Panc1 (cell line): Measurements from ENCODE around the gene ZNF584. TPM values are rescaled to one million over a fixed set of nuclear protein-coding genes. Genes with fewer than 3 reads are reported as not detected.

ENCODE experiments used
- ATAC-seq: fragments of 200-7000 bp; cut with Tn5 transposase; 2 replicates; pipeline ENCODE4 v1.9.1; 2020; ENCODE audit warnings: mild to moderate bottlenecking, moderate library complexity
- BruUV-seq: library from RNA; stranded (reverse); fragments of 400-500 nt; replicated peaks from 2 replicates; lab custom pipeline; 2021; lab: Mats Ljungman, UMichigan
- CTCF ChIA-PET: fragments of 300-600 bp; sonication (Branson Sonifier 250); formaldehyde crosslinking; loops from one replicate; lab custom pipeline; 2022; ENCODE audit warnings: antibody characterized with exemption; lab: Charles Lee
- POLR2A ChIA-PET: fragments of 300-600 bp; sonication (Branson Sonifier 250); formaldehyde crosslinking; loops from one replicate; lab custom pipeline; 2022; ENCODE audit warnings: antibody characterized with exemption; lab: Charles Lee
- DNase-seq: peaks from one replicate; pipeline ENCODE4 v3.0.0-alpha.2; 2010; ENCODE audit warnings: low read depth, low spot score
- H3K27ac ChIP-seq: 2 replicates; pipeline ENCODE4 v1.5.1; 2011; ENCODE audit warnings: mild to moderate bottlenecking, low read length, inconsistent platforms
- H3K27me3 ChIP-seq: fragments of 200-500 bp; sonication (Bioruptor generic); 2 replicates; pipeline ENCODE4 v1.6.0; 2014; ENCODE audit warnings: low read length, inconsistent platforms; ENCODE audit not compliant: control insufficient read depth, insufficient read depth
- H3K36me3 ChIP-seq: fragments of 200-500 bp; sonication (Bioruptor generic); 2 replicates; pipeline ENCODE4 v1.5.1; 2014; ENCODE audit warnings: inconsistent platforms, mild to moderate bottlenecking, low read length, moderate library complexity; ENCODE audit not compliant: control insufficient read depth, insufficient read depth
- H3K4me1 ChIP-seq: 2 replicates; pipeline ENCODE4 v1.5.1; 2011; ENCODE audit warnings: inconsistent platforms, mild to moderate bottlenecking, low read length, moderate library complexity; ENCODE audit not compliant: control insufficient read depth, insufficient read depth
- H3K4me3 ChIP-seq, 2 experiments: 2 replicates each; pipeline ENCODE4 v1.5.1; 2011 to 2012; ENCODE audit warnings: low read depth in 2 of 2, low read length in 2 of 2, mild to moderate bottlenecking in 2 of 2, inconsistent platforms in 1 of 2, moderate library complexity in 1 of 2
- H3K9me3 ChIP-seq: fragments of 200-500 bp; sonication (Bioruptor generic); 2 replicates; pipeline ENCODE4 v1.5.1; 2014; ENCODE audit warnings: low read depth, mild to moderate bottlenecking, inconsistent platforms, low read length, moderate library complexity; ENCODE audit not compliant: control insufficient read depth, insufficient read depth
- CTCF ChIP-seq: fragments of 450-650 bp; IDR thresholded peaks from 2 replicates; pipeline ENCODE4 v1.5.1; 2017; ENCODE audit warnings: mild to moderate bottlenecking
- POLR2AphosphoS5 ChIP-seq: IDR thresholded peaks from 2 replicates; pipeline ENCODE4 v1.6.1; 2012; ENCODE audit warnings: mild to moderate bottlenecking, low read depth, low read length, moderate library complexity
- REST ChIP-seq, 2 experiments: IDR thresholded peaks; 2 replicates each; pipeline ENCODE4 v1.6.1; 2011 to 2012; ENCODE audit warnings: low read depth in 2 of 2, control low read depth in 1 of 2, low read length in 1 of 2, mild to moderate bottlenecking in 1 of 2, moderate library complexity in 1 of 2; ENCODE audit not compliant: insufficient read depth in 1 of 2
- SIN3A ChIP-seq: IDR thresholded peaks from 2 replicates; pipeline ENCODE4 v1.6.1; 2012; ENCODE audit warnings: low read depth, mild to moderate bottlenecking, low read length, moderate library complexity, borderline replicate concordance; ENCODE audit not compliant: insufficient read depth
- TCF7L2 ChIP-seq: IDR thresholded peaks from 2 replicates; pipeline ENCODE4 v1.6.1; 2011; ENCODE audit warnings: mild to moderate bottlenecking, low read depth, low read length, inconsistent platforms
- in situ Hi-C: cut with HindIII; loops from 2 replicates; pipeline ENCODE4 v1.10.0; 2016; ENCODE audit warnings: low sequenced_read_pairs, low pct_unique_long_range_greater_than_20kb
- intact Hi-C: fragments of 100-400 bp; cut with micrococcal nuclease; formaldehyde crosslinking; loops from one replicate; pipeline ENCODE4 v1.10.0; 2022; ENCODE audit not compliant: unreplicated experiment
- total RNA-seq: library from RNA; stranded (reverse); gene quantifications from one replicate; pipeline ENCODE4 v1.2.1, GENCODE V29; 2021; ENCODE audit not compliant: unreplicated experiment

Gene ZNF584
- total RNA-seq, 1 experiment from 2014 or later: 29.0 TPM

DNA sequence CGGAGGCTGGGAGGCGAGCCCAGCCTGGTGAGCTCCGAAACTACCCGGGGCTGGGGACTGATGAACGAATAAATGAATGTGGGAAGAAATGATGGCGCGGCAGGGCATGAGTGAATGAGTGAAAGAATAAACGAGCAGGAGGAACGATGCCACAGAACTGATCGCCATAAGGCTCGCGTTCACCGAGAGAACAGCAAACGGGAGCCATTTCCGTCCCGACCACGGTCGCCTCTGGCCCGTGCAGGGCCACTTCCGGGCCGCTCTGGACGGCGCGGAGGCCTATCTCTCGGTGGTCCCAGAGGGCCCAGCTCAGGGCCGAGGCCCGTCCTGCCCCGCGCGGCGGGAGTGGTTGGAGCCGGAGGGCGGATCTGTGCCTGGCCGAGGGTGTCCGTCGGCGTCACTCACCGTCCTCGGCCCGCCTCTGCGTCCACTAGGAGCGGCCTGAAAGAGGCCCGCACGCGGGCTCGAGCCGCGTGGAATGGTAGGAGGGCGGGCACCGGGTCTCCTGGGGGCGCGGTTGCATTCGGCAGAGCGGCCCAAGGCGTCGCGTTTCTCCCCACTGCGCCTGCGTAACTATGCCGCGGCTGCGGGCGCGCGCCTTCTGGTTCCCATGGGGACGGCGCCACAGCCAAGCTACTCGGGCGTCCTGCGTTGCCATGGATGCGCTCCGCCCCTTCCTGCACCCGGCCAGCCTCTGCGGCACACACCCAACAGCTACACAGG, 46.0 kb upstream of the ZNF584 start, which contains the start of gene ZNF497:
Gene ZNF497 (minus strand): TSS at position 480 of the 723 bp plus-strand sequence. CDS start 5,116 bp downstream, outside the sequence.
- Histone ChIP-seq H3K4me1 (peaks cover 6% of the 10 kb centered on the region; the same call in 1 of the 2 replicates), H3K27me3 (no peaks in the 10 kb centered on the region), H3K27ac (peak within 1 kb of the TSS; percentile 96), H3K36me3 (no peaks in the 10 kb centered on the region), H3K4me3 (peak within 1 kb of the TSS; percentile 60 to 95), H3K9me3 (no peaks in the 10 kb centered on the region)
- ChIA-PET POLR2A (interaction anchor here (0.5 to 3.0 kb wide), 12 partner anchors 10 to 163 kb away, joined by 3 to 16 read pairs (median 4); partner anchors contain the start of gene ZBTB45), CTCF (no interaction called here)
- intact Hi-C loops (no loop called here), in situ Hi-C loops (no loop called here)
- TF ChIP-seq SIN3A (peak; percentile 100), POLR2AphosphoS5 (peak; percentile 95), TCF7L2 (peak; percentile 59), CTCF (no peak), REST (IDR thresholded peaks at IDR 0.05; ENCODE audit: insufficient read depth in 1 of 2, low read depth in 2 of 2, low read length in 1 of 2) (0 out of 4 replicates have a peak, but pooled peaks of 1 of the 2 experiments have one; percentile 70)
- no TSS peak for BruUV-seq
- DNase-seq (peak; percentile 79), ATAC-seq (peak; percentile 94)

DNA sequence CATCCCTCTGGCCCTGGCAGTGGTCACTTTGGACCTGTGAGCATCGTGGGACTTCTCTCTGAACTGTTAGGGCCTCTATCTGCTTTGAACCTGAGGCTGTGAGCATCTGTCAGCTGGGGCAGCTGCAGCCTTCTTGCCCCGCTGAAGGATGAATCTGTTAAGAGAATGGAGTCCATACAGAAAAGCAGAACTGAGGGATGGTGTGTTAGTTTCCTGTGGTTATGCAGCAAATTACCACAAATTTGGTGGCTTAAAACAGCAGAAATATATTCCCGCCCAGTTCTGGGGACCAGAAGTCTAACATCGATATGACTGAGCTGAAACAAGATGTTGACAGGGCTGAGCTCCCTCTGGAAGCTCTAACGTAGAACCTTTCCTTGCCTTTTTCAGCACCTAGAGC, 44.3 kb upstream of the ZNF584 start:
- TF ChIP-seq CTCF (no peak), POLR2AphosphoS5 (no peak), SIN3A (no peak), REST (IDR thresholded peaks at IDR 0.05; ENCODE audit: insufficient read depth in 1 of 2, low read depth in 2 of 2, low read length in 1 of 2) (no peak), TCF7L2 (no peak)
- ATAC-seq (no peak), DNase-seq (no peak)
- H3K4me3 ChIP-seq: no peak overlapping the region
- in situ Hi-C loops: no loop called here
- BruUV-seq: no TSS peak
- no peaks in the 10 kb centered on the region for H3K27me3 ChIP-seq
- H3K4me1 ChIP-seq: peaks cover 6% of the 10 kb centered on the region; the same call in 1 of the 2 replicates
- ChIA-PET POLR2A (interaction anchor here (0.6 to 3.0 kb wide), 7 partner anchors 17 to 362 kb away, joined by 3 to 16 read pairs (median 4); no protein-coding TSS in a partner anchor), CTCF (interaction anchor here (0.6 kb wide), 1 partner anchor 46 kb away, joined by 7 read pairs; no protein-coding TSS in a partner anchor)
- H3K9me3 ChIP-seq: no peaks in the 10 kb centered on the region
- H3K27ac ChIP-seq: no peak overlapping the region
- intact Hi-C loops: no loop called here
- no peaks in the 10 kb centered on the region for H3K36me3 ChIP-seq
